SK-N-SH treated with all-trans-retinoic acid at 6 μM for 48 hours (cell line): ENCODE data around the gene GAREM1.
"Not testable (repeated sequence)": the region's sequence is repeated elsewhere in the genome, so short reads cannot be mapped to it uniquely, and the experiment has no call there.

Experiments used
- ATAC-seq: fragments of 200-7000 bp; cut with Tn5 transposase; 3 replicates; pipeline ENCODE4 v1.9.1; 2020; ENCODE audit warnings: mild to moderate bottlenecking, moderate library complexity
- ARNTL ChIP-seq: fragments of 450-650 bp; formaldehyde crosslinking; IDR thresholded peaks from 2 replicates; pipeline ENCODE4 v1.5.0; 2020; ENCODE audit warnings: low read depth, mild to moderate bottlenecking, moderate library complexity, borderline replicate concordance
- BACH2 ChIP-seq: fragments of 250-450 bp; sonication (Bioruptor Pico); IDR thresholded peaks from 2 replicates; pipeline ENCODE4 v1.9.0; 2021; ENCODE audit warnings: mild to moderate bottlenecking, borderline replicate concordance
- CREB5 ChIP-seq: fragments of 250-450 bp; sonication (Bioruptor Pico); IDR thresholded peaks from 2 replicates; pipeline ENCODE4 v1.5.1; 2020; ENCODE audit warnings: low read depth, mild to moderate bottlenecking, moderate library complexity
- CSDC2 ChIP-seq: fragments of 250-450 bp; sonication (Bioruptor Pico); IDR thresholded peaks from 2 replicates; pipeline ENCODE4 v1.5.0; 2020; ENCODE audit warnings: mild to moderate bottlenecking, moderate library complexity
- ESRRG ChIP-seq: fragments of 250-450 bp; sonication (Bioruptor Pico); IDR thresholded peaks from 2 replicates; pipeline ENCODE4 v1.6.1; 2021; ENCODE audit warnings: mild to moderate bottlenecking
- GLIS3 ChIP-seq: fragments of 250-450 bp; sonication (Bioruptor Pico); IDR thresholded peaks from 2 replicates; pipeline ENCODE4 v1.5.0; 2020; ENCODE audit warnings: mild to moderate bottlenecking, moderate library complexity
- ISL1 ChIP-seq: fragments of 250-450 bp; sonication (Bioruptor Pico); IDR thresholded peaks from 2 replicates; pipeline ENCODE4 v2.1.2; 2022; ENCODE audit warnings: mild to moderate bottlenecking, moderate library complexity
- POU6F1 ChIP-seq: fragments of 250-450 bp; sonication (Bioruptor Pico); IDR thresholded peaks from 2 replicates; pipeline ENCODE4 v1.8.0; 2021; ENCODE audit warnings: low read depth, mild to moderate bottlenecking, moderate library complexity, borderline replicate concordance
- RARB ChIP-seq: fragments of 250-450 bp; sonication (Bioruptor Pico); IDR thresholded peaks from 2 replicates; pipeline ENCODE4 v1.8.0; 2021; ENCODE audit warnings: mild to moderate bottlenecking, moderate library complexity
- SNAI2 ChIP-seq: fragments of 250-450 bp; sonication (Bioruptor Pico); IDR thresholded peaks from 2 replicates; pipeline ENCODE4 v1.5.0; 2020; ENCODE audit warnings: mild to moderate bottlenecking, moderate library complexity
- TCF4 ChIP-seq: fragments of 250-450 bp; sonication (Bioruptor Pico); IDR thresholded peaks from 2 replicates; pipeline ENCODE4 v1.8.0; 2021; ENCODE audit warnings: mild to moderate bottlenecking, moderate library complexity, borderline replicate concordance
- TOX ChIP-seq: fragments of 250-450 bp; sonication (Bioruptor Pico); IDR thresholded peaks from 2 replicates; pipeline ENCODE4 v1.8.0; 2021; ENCODE audit warnings: mild to moderate bottlenecking, moderate library complexity, borderline replicate concordance
- TSHZ2 ChIP-seq: fragments of 250-450 bp; sonication (Bioruptor Pico); IDR thresholded peaks from 2 replicates; pipeline ENCODE4 v1.5.0; 2020; ENCODE audit warnings: mild to moderate bottlenecking, moderate library complexity
- ZC3H10 ChIP-seq: fragments of 250-450 bp; sonication (Bioruptor Pico); IDR thresholded peaks from 2 replicates; pipeline ENCODE4 v1.5.1; 2021; ENCODE audit warnings: mild to moderate bottlenecking, moderate library complexity
- ZFP30 ChIP-seq: fragments of 450-650 bp; formaldehyde crosslinking; IDR thresholded peaks from 2 replicates; pipeline ENCODE4 v1.5.0; 2022; ENCODE audit warnings: mild to moderate bottlenecking, moderate library complexity
- ZNF565 ChIP-seq: fragments of 450-650 bp; formaldehyde crosslinking; conservative IDR thresholded peaks from 2 replicates; pipeline ENCODE4 v1.5.0; 2020; ENCODE audit warnings: low read depth, mild to moderate bottlenecking, moderate library complexity
- ZNF70 ChIP-seq: fragments of 450-650 bp; formaldehyde crosslinking; IDR thresholded peaks from 2 replicates; pipeline ENCODE4 v1.5.0; 2020; ENCODE audit warnings: mild to moderate bottlenecking, moderate library complexity

Gene GAREM1

GRCh38 chr18:32480581-32480980 lies 9.9 kb upstream of the GAREM1 start (continued):
- TF ChIP-seq POU6F1 (CRISPR knock-in tag) (no peak), SNAI2 (CRISPR knock-in tag) (no peak), ESRRG (CRISPR knock-in tag) (no peak)

- TF ChIP-seq TSHZ2 (CRISPR knock-in tag), result no peak
- TF ChIP-seq TOX (CRISPR knock-in tag), result no peak
- no peak for TF ChIP-seq RARB
Measured at GRCh38 chr18:32478807-32479206, 8.1 kb upstream of the GAREM1 start.

GRCh38 chr18:32478317-32478716 lies 7.6 kb upstream of the GAREM1 start:
- no peak for ATAC-seq
- TF ChIP-seq ZNF565 (CRISPR knock-in tag), result no peak
- TF ChIP-seq CSDC2, result no peak
- no peak for TF ChIP-seq TOX (CRISPR knock-in tag)

More at GRCh38 chr18:32478807-32479206, 8.1 kb upstream of the GAREM1 start:
- ATAC-seq, result no peak

- ATAC-seq, result no peak
- no peak for TF ChIP-seq TOX (CRISPR knock-in tag)
- TF ChIP-seq GLIS3 (CRISPR knock-in tag), result no peak
- no peak for TF ChIP-seq ZC3H10
- TF ChIP-seq RARB, result no peak
- no peak for TF ChIP-seq ZFP30
- no peak for TF ChIP-seq CSDC2
- TF ChIP-seq ESRRG (CRISPR knock-in tag), result no peak
- no peak for TF ChIP-seq POU6F1 (CRISPR knock-in tag)
- no peak for TF ChIP-seq BACH2 (CRISPR knock-in tag)
- TF ChIP-seq ISL1 (CRISPR knock-in tag), result no peak
- no peak for TF ChIP-seq TCF4 (CRISPR knock-in tag)
- no peak for TF ChIP-seq ARNTL (CRISPR knock-in tag)
- TF ChIP-seq TSHZ2 (CRISPR knock-in tag), result no peak
- no peak for TF ChIP-seq CREB5 (CRISPR knock-in tag)
- TF ChIP-seq ZNF565 (CRISPR knock-in tag), result no peak
- TF ChIP-seq ZNF70 (CRISPR knock-in tag), result no peak
Measured at GRCh38 chr18:32476106-32476505, 5.4 kb upstream of the GAREM1 start.

GRCh38 chr18:32475069-32475468 lies 4.4 kb upstream of the GAREM1 start:
- not testable (repeated sequence) for ATAC-seq
